CD8-positive, alpha-beta memory T cell (primary cell): ENCODE measurements around the gene CST4. TPM values are rescaled to one million over a fixed set of nuclear protein-coding genes. Genes with fewer than 3 reads are reported as not detected.
"Not testable (repeated sequence)": the region's sequence is repeated elsewhere in the genome, so short reads cannot be mapped to it uniquely, and the experiment has no call there.

ENCODE experiments used
- CTCF ChIA-PET: fragments of 350-600 bp; sonication (Branson Sonifier 250); formaldehyde crosslinking; loops from one replicate; lab custom pipeline; 2021; ENCODE audit warnings: antibody characterized with exemption; lab: Charles Lee
- POLR2A ChIA-PET: fragments of 350-600 bp; sonication (Branson Sonifier 250); formaldehyde crosslinking; loops from one replicate; lab custom pipeline; 2021; ENCODE audit warnings: antibody characterized with exemption; lab: Charles Lee
- DNase-seq, 5 donors: peaks; one replicate each; pipeline versions ENCODE4 v3.0.0 to v3.0.0-alpha.2; 2020 to 2022; ENCODE audit warnings: mixed read lengths in 1 of 5
- H3K27ac ChIP-seq: one replicate; pipeline ENCODE4 v1.7.0; 2013; ENCODE audit warnings: low read depth, mild to moderate bottlenecking, low read length, moderate library complexity
- H3K27me3 ChIP-seq: 2 replicates; pipeline ENCODE4 v1.7.0; 2013; ENCODE audit warnings: low read length, mild to moderate bottlenecking; ENCODE audit not compliant: insufficient read depth, poor library complexity, severe bottlenecking
- H3K36me3 ChIP-seq: 2 replicates; pipeline ENCODE4 v1.7.0; 2013; ENCODE audit warnings: mild to moderate bottlenecking, low read length, moderate library complexity; ENCODE audit not compliant: insufficient read depth
- H3K4me1 ChIP-seq: 2 replicates; pipeline ENCODE4 v1.7.0; 2013; ENCODE audit warnings: mild to moderate bottlenecking, low read length, moderate library complexity; ENCODE audit not compliant: insufficient read depth
- H3K4me3 ChIP-seq: 2 replicates; pipeline ENCODE4 v1.7.0; 2013; ENCODE audit warnings: mild to moderate bottlenecking, low read length
- H3K9me3 ChIP-seq: 2 replicates; pipeline ENCODE4 v1.7.0; 2013; ENCODE audit warnings: mild to moderate bottlenecking, low read length
- H3K27ac Mint-ChIP-seq, 8 donors: one replicate each; pipeline ENCODE4 v1.8.0; 2020 to 2021; ENCODE audit warnings: mixed read lengths in 8 of 8, mild to moderate bottlenecking in 6 of 8, inconsistent platforms in 3 of 8, moderate library complexity in 3 of 8
- H3K27me3 Mint-ChIP-seq, 2 donors: one replicate each; pipeline ENCODE4 v1.8.0; 2020 to 2021; ENCODE audit warnings: mixed read lengths in 2 of 2, mild to moderate bottlenecking in 1 of 2, moderate library complexity in 1 of 2
- H3K36me3 Mint-ChIP-seq, 3 donors: one replicate each; pipeline ENCODE4 v1.8.0; 2020 to 2021; ENCODE audit warnings: mixed read lengths in 3 of 3, inconsistent platforms in 1 of 3, mild to moderate bottlenecking in 1 of 3
- H3K4me1 Mint-ChIP-seq, 3 donors: one replicate each; pipeline ENCODE4 v1.8.0; 2020 to 2021; ENCODE audit warnings: mixed read lengths in 3 of 3, inconsistent platforms in 1 of 3, mild to moderate bottlenecking in 1 of 3
- H3K4me3 Mint-ChIP-seq, 7 donors: one replicate each; pipeline ENCODE4 v1.8.0; 2020 to 2021; ENCODE audit warnings: mixed read lengths in 7 of 7, mild to moderate bottlenecking in 6 of 7, moderate library complexity in 4 of 7, inconsistent platforms in 2 of 7
- H3K9me3 Mint-ChIP-seq, 5 donors: one replicate each; pipeline ENCODE4 v1.8.0; 2020 to 2022; ENCODE audit warnings: mixed read lengths in 5 of 5, mild to moderate bottlenecking in 3 of 5, moderate library complexity in 2 of 5, inconsistent platforms in 1 of 5
- polyA plus RNA-seq: library from polyadenylated mRNA; unstranded; fragments of 300-500 nt; fragmentation: Illumina TruSeq; gene quantifications from one replicate; pipeline ENCODE4 v1.2.3, GENCODE V29; 2021
- total RNA-seq, 2 experiments: library from RNA; stranded (reverse); gene quantifications; one replicate each; pipeline ENCODE4 v1.2.3, GENCODE V29; 2021

CST4 gene
- total and polyA plus RNA-seq, 3 experiments from 2014 or later: not detected

- H3K9me3 Mint-ChIP-seq: no peaks in the 10 kb centered on the region
- H3K27me3 Mint-ChIP-seq: no peaks in the 10 kb centered on the region
- H3K27ac Mint-ChIP-seq: no peak overlapping the region
- H3K4me3 ChIP-seq: no peak overlapping the region
- H3K4me1 ChIP-seq: no peaks in the 10 kb centered on the region
- ChIA-PET POLR2A (no interaction called here), CTCF (no interaction called here)
- no peak overlapping the region for H3K4me3 Mint-ChIP-seq
- no peaks in the 10 kb centered on the region for H3K36me3 ChIP-seq
- no peak overlapping the region for H3K27ac ChIP-seq
- no peaks in the 10 kb centered on the region for H3K27me3 ChIP-seq
- no peak for DNase-seq
- H3K36me3 Mint-ChIP-seq: no peaks in the 10 kb centered on the region
- no peaks in the 10 kb centered on the region for H3K4me1 Mint-ChIP-seq
- H3K9me3 ChIP-seq: no peaks in the 10 kb centered on the region
Observed at GRCh38 chr20:23670361-23670760, 18.5 kb downstream of the CST4 start.

- Mint-ChIP-seq H3K36me3 (no peaks in the 10 kb centered on the region), H3K4me3 (no peak overlapping the region), H3K4me1 (no peaks in the 10 kb centered on the region), H3K9me3 (no peaks in the 10 kb centered on the region), H3K27me3 (no peaks in the 10 kb centered on the region), H3K27ac (no peak overlapping the region)
- Histone ChIP-seq H3K36me3 (no peaks in the 10 kb centered on the region), H3K4me1 (no peaks in the 10 kb centered on the region), H3K27ac (no peak overlapping the region), H3K9me3 (no peaks in the 10 kb centered on the region), H3K27me3 (no peaks in the 10 kb centered on the region), H3K4me3 (no peak overlapping the region)
- no peak for DNase-seq
- CTCF ChIA-PET: no interaction called here
- POLR2A ChIA-PET: no interaction called here
Observed at GRCh38 chr20:23669866-23670265, 19.0 kb downstream of the CST4 start.

- H3K4me3 Mint-ChIP-seq: no peak overlapping the region
- H3K27ac Mint-ChIP-seq: no peak overlapping the region
- H3K4me1 ChIP-seq: no peaks in the 10 kb centered on the region
- H3K27me3 Mint-ChIP-seq: no peaks in the 10 kb centered on the region
- DNase-seq: no peak
- H3K36me3 ChIP-seq: no peaks in the 10 kb centered on the region
- no peak overlapping the region for H3K4me3 ChIP-seq
- no peaks in the 10 kb centered on the region for H3K4me1 Mint-ChIP-seq
- H3K27ac ChIP-seq: no peak overlapping the region
- no peaks in the 10 kb centered on the region for H3K36me3 Mint-ChIP-seq
- CTCF ChIA-PET: no interaction called here
- H3K9me3 ChIP-seq: no peaks in the 10 kb centered on the region
- H3K27me3 ChIP-seq: no peaks in the 10 kb centered on the region
- H3K9me3 Mint-ChIP-seq: no peaks in the 10 kb centered on the region
- POLR2A ChIA-PET: no interaction called here
Observed at GRCh38 chr20:23669327-23669726, 19.5 kb downstream of the CST4 start.

DNA sequence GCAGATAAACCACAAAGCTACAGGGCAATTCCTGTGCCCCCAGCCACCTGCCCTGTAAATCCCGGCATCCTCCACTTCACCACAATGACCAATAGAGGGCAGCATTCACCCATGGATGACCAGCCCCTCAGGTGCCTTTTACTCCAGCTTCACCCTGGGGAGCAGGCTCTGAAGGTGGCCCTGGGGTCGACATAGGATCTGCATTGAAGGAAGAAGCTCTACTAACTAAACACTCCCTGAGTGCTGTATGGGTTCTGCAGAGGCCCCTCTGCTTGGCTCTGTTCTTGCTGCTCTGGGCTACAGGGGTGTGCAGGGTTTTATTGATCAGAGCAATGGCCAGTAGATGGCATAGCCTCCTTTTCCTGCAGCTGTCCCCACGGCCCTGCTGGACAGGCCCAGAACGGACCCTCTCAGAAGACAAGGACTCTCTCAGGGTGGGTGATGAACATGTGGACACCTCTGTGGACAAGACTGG lies 20.3 kb downstream of the CST4 start:
- DNase-seq: peak in 3 of 5 donors; percentile 6 to 18 (median 11)
- H3K4me3 Mint-ChIP-seq: no peak overlapping the region
- Histone ChIP-seq H3K4me1 (no peaks in the 10 kb centered on the region), H3K27me3 (no peaks in the 10 kb centered on the region), H3K27ac (no peak overlapping the region), H3K4me3 (no peak overlapping the region), H3K36me3 (no peaks in the 10 kb centered on the region), H3K9me3 (no peaks in the 10 kb centered on the region)
- ChIA-PET POLR2A (no interaction called here), CTCF (no interaction called here)
- no peaks in the 10 kb centered on the region for H3K27me3 Mint-ChIP-seq
- no peaks in the 10 kb centered on the region for H3K9me3 Mint-ChIP-seq
- H3K4me1 Mint-ChIP-seq: no peaks in the 10 kb centered on the region
- H3K27ac Mint-ChIP-seq: no peak overlapping the region
- no peaks in the 10 kb centered on the region for H3K36me3 Mint-ChIP-seq

GRCh38 chr20:23667666-23668065 lies 21.2 kb downstream of the CST4 start:
- Histone ChIP-seq H3K4me1 (no peaks in the 10 kb centered on the region), H3K27me3 (no peaks in the 10 kb centered on the region), H3K4me3 (no peak overlapping the region), H3K27ac (no peak overlapping the region), H3K9me3 (no peaks in the 10 kb centered on the region), H3K36me3 (no peaks in the 10 kb centered on the region)
- no peak overlapping the region for H3K27ac Mint-ChIP-seq
- no peak overlapping the region for H3K4me3 Mint-ChIP-seq
- no peak for DNase-seq
- H3K36me3 Mint-ChIP-seq: no peaks in the 10 kb centered on the region
- POLR2A ChIA-PET: no interaction called here
- no peaks in the 10 kb centered on the region for H3K27me3 Mint-ChIP-seq
- no peaks in the 10 kb centered on the region for H3K9me3 Mint-ChIP-seq
- H3K4me1 Mint-ChIP-seq: no peaks in the 10 kb centered on the region
- CTCF ChIA-PET: no interaction called here

DNA sequence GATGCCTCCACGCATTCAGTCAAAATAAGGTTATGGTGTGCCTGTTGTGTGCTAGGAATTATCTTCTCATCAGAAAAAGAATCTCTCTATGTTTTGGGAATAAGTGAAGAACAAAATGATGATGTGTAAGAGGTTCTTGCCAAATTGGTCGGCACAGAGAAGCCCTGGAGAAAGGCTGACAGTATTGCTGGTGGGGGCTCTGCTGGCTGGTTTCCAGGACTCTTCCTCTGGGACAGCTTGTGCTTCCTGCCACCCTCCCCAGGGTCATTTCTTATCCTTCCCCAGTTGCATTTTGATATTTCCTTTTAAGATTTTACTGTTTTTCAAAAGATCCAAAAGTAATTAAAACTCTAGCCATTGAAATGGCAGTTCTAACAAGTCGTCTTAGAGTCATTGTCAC lies 22.1 kb downstream of the CST4 start:
- ChIA-PET CTCF (no interaction called here), POLR2A (no interaction called here)
- Mint-ChIP-seq H3K4me3 (no peak overlapping the region), H3K27me3 (no peaks in the 10 kb centered on the region), H3K4me1 (no peaks in the 10 kb centered on the region), H3K27ac (peak overlapping the region in 1 of 8 donors; percentile 56), H3K36me3 (no peaks in the 10 kb centered on the region), H3K9me3 (no peaks in the 10 kb centered on the region)
- Histone ChIP-seq H3K36me3 (no peaks in the 10 kb centered on the region), H3K27ac (no peak overlapping the region), H3K27me3 (no peaks in the 10 kb centered on the region), H3K4me1 (no peaks in the 10 kb centered on the region), H3K9me3 (no peaks in the 10 kb centered on the region), H3K4me3 (no peak overlapping the region)
- no peak for DNase-seq

- CTCF ChIA-PET: no interaction called here
- no peaks in the 10 kb centered on the region for H3K9me3 Mint-ChIP-seq
- no peaks in the 10 kb centered on the region for H3K36me3 Mint-ChIP-seq
- no peaks in the 10 kb centered on the region for H3K36me3 ChIP-seq
- no peak overlapping the region for H3K4me3 Mint-ChIP-seq
- H3K4me1 Mint-ChIP-seq: no peaks in the 10 kb centered on the region
- peak overlapping the region in 1 of 8 donors; percentile 56 for H3K27ac Mint-ChIP-seq
- no peaks in the 10 kb centered on the region for H3K4me1 ChIP-seq
- H3K27me3 ChIP-seq: no peaks in the 10 kb centered on the region
- H3K27me3 Mint-ChIP-seq: no peaks in the 10 kb centered on the region
- no peak for DNase-seq
- H3K4me3 ChIP-seq: no peak overlapping the region
- POLR2A ChIA-PET: no interaction called here
- no peak overlapping the region for H3K27ac ChIP-seq
- H3K9me3 ChIP-seq: no peaks in the 10 kb centered on the region
Observed at GRCh38 chr20:23666189-23666588, 22.6 kb downstream of the CST4 start.

DNA sequence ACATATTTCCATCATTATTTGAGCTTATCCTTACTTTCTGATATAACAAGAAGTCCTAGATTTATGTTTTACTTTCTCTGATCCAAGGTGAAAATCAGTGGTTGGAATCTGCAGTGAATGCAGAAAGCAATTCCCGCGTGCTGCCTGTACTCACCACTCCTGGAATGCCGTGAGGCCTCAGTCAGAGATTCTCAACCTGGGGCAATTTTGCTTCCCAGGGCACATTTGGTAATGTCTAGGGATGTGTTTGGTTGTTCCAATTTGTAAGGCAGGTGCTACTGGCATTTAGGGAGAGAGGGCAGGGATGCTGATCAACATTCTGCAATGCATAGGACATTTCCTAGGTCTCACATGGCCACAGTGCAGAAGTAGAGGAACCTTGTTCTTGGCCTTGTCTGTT lies 23.9 kb downstream of the CST4 start:
- H3K27ac ChIP-seq: no peak overlapping the region
- ChIA-PET POLR2A (no interaction called here), CTCF (no interaction called here)
- no peaks in the 10 kb centered on the region for H3K27me3 ChIP-seq
- H3K4me3 Mint-ChIP-seq: no peak overlapping the region
- no peaks in the 10 kb centered on the region for H3K36me3 Mint-ChIP-seq
- no peaks in the 10 kb centered on the region for H3K36me3 ChIP-seq
- DNase-seq: no peak
- H3K4me1 ChIP-seq: no peaks in the 10 kb centered on the region
- H3K9me3 Mint-ChIP-seq: no peaks in the 10 kb centered on the region
- no peaks in the 10 kb centered on the region for H3K4me1 Mint-ChIP-seq
- no peak overlapping the region for H3K27ac Mint-ChIP-seq
- no peaks in the 10 kb centered on the region for H3K9me3 ChIP-seq
- H3K4me3 ChIP-seq: no peak overlapping the region
- no peaks in the 10 kb centered on the region for H3K27me3 Mint-ChIP-seq

DNA sequence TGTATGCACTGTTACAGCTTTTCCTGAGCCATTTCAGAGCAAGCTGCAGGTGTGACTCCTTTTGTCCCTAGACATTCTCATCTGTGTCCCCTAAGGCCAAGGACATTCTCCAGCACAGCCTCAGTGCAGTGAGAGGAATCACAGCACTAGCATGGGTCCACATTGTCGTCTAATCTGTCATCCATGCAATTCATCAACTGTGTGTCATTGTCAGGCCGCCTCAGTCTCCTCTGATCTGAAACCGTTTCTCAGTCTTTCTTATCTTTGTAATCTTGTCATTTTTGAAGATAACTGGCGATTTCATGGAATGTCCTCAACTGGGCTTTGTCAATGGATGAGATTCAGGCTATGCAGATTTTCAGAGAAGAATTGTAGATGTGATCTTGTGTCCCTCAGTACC lies 24.8 kb downstream of the CST4 start:
- H3K27ac Mint-ChIP-seq, H3K27me3 ChIP-seq, H3K36me3 Mint-ChIP-seq, H3K27ac ChIP-seq, H3K4me1 Mint-ChIP-seq, CTCF ChIA-PET, H3K36me3 ChIP-seq, DNase-seq, H3K9me3 Mint-ChIP-seq, H3K4me1 ChIP-seq, POLR2A ChIA-PET, H3K9me3 ChIP-seq, H3K4me3 ChIP-seq, H3K27me3 Mint-ChIP-seq, H3K4me3 Mint-ChIP-seq: not testable (repeated sequence)
